Left ventricle myocardium inferior (tissue), 1 donor: Measurements from ENCODE around the gene NHS. TPM values are rescaled to one million over a fixed set of nuclear protein-coding genes. Genes with fewer than 3 reads are reported as not detected.

Experiments used
- DNase-seq: peaks from one replicate; pipeline ENCODE4 v3.0.0-alpha.2; 2020
- H3K27ac ChIP-seq: fragments of 200-600 bp; replicated peaks from 2 replicates; pipeline ENCODE4 v1.8.0; 2021
- H3K27me3 ChIP-seq: fragments of 200-600 bp; 2 replicates; pipeline ENCODE4 v1.8.0; 2021; ENCODE audit warnings: low read depth
- H3K36me3 ChIP-seq: fragments of 200-600 bp; 2 replicates; pipeline ENCODE4 v1.8.0; 2021
- H3K4me1 ChIP-seq: fragments of 200-600 bp; 2 replicates; pipeline ENCODE4 v1.8.0; 2021
- H3K4me3 ChIP-seq: fragments of 200-600 bp; 2 replicates; pipeline ENCODE4 v1.8.0; 2021; ENCODE audit warnings: mild to moderate bottlenecking, moderate library complexity
- H3K9me3 ChIP-seq: fragments of 200-600 bp; replicated peaks from 2 replicates; pipeline ENCODE4 v1.8.0; 2021
- CTCF ChIP-seq: fragments of 200-600 bp; IDR thresholded peaks from 2 replicates; pipeline ENCODE4 v1.8.0; 2021; ENCODE audit warnings: antibody characterized with exemption, mild to moderate bottlenecking, borderline replicate concordance
- intact Hi-C: fragments of 100-400 bp; cut with micrococcal nuclease; formaldehyde crosslinking; loops from one replicate; pipeline ENCODE4 v1.11.0; 2022
- total RNA-seq: library from RNA; stranded (reverse); fragmentation: NEBNext Ultra II Directional; extraction: Animal tissue kit (Norgen Biotek cat#: 25700); gene quantifications from one replicate; pipeline ENCODE4 v1.2.1, GENCODE V29; 2021
- donor health status: DM: no; HTN: yes; CAD: no; lungs with severe emphysema.

NHS gene
- total RNA-seq, 1 donor from 2014 or later, result 1.0 TPM

- Histone ChIP-seq H3K4me3 (no peak overlapping the region), H3K4me1 (peaks cover 21% of the 10 kb centered on the region), H3K27ac (no peak overlapping the region), H3K9me3 (no peaks in the 10 kb centered on the region), H3K27me3 (no peaks in the 10 kb centered on the region), H3K36me3 (no peaks in the 10 kb centered on the region)
- DNase-seq, result no peak
- intact Hi-C loops, result no loop called here
- TF ChIP-seq CTCF, result no peak
These were observed 365.4 kb downstream of the NHS start for GRCh38 chrX:17740137-17741122.

- no peak overlapping the region for H3K4me3 ChIP-seq
These were observed 366.1 kb downstream of the NHS start for GRCh38 chrX:17741123-17741511.

DNA sequence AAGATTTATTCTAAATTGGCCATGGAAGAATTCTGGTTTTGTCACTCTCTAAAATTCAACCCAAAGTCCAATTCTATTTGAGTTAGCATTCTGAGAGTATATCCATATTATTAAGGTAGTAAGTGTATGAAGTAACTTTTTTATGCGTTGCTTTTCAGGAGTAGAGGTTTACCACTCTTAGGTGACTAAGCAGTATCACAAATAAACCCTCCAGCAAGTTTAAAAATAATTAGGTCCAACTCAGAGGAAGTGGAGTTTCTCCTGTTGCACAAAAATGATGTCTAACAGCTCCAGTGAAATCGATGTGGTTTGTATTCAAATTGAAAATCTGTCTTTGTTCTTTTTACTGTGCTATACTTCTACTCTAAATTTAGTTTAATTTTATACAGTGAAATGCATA is 368.9 kb downstream of the NHS start:
- Histone ChIP-seq H3K9me3 (no peaks in the 10 kb centered on the region), H3K4me1 (peaks cover 15% of the 10 kb centered on the region), H3K4me3 (no peak overlapping the region), H3K27ac (no peak overlapping the region), H3K36me3 (no peaks in the 10 kb centered on the region), H3K27me3 (no peaks in the 10 kb centered on the region)
- no peak for DNase-seq
- intact Hi-C loops, result no loop called here
- no peak for TF ChIP-seq CTCF

More at GRCh38 chrX:17741123-17741511, 366.1 kb downstream of the NHS start:
- intact Hi-C loops, result no loop called here
- no peak for DNase-seq
- Histone ChIP-seq H3K27me3 (no peaks in the 10 kb centered on the region), H3K4me1 (peaks cover 21% of the 10 kb centered on the region), H3K9me3 (no peaks in the 10 kb centered on the region), H3K36me3 (no peaks in the 10 kb centered on the region), H3K27ac (no peak overlapping the region)
- no peak for TF ChIP-seq CTCF

DNA sequence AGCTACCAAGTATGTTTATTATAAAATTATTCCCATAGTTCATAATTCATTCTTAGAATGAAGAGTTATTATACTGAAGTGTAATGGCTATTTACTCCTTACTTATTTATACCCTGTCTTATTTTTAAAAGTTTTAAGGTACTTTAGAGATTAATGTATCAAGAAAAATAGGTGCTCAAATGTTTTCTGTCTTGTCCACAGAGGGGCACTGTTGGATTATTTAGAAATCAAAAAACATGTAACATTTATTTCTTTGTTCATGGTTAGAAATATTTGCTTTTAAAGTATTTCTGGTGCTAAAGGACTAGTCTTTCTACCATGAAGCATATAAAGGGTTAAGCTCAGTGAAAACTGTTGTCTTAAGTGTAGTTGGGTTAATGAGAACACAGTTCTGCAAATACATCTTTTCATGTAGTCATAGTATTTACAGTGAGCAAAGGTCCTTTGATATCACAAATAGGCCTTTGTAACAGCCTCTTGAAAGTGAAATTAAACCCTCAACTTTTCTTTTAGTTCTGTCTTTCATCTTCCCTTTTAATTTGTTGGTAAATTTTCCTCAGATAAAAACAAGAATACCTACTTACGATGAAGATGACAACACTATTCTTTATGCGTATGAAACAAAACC is 370.0 kb downstream of the NHS start:
- intact Hi-C loops, result no loop called here
- H3K4me1 ChIP-seq, result peaks cover 9% of the 10 kb centered on the region
- H3K9me3 ChIP-seq, result no peaks in the 10 kb centered on the region
- TF ChIP-seq CTCF, result peak; percentile 48
- peaks cover 3% of the 10 kb centered on the region for H3K36me3 ChIP-seq
- H3K27ac ChIP-seq, result no peak overlapping the region
- no peak for DNase-seq
- no peaks in the 10 kb centered on the region for H3K27me3 ChIP-seq
- H3K4me3 ChIP-seq, result no peak overlapping the region

GRCh38 chrX:17747692-17748091 is 372.7 kb downstream of the NHS start:
- Histone ChIP-seq H3K4me1 (peaks cover 18% of the 10 kb centered on the region), H3K27me3 (no peaks in the 10 kb centered on the region), H3K36me3 (peaks cover 12% of the 10 kb centered on the region), H3K9me3 (no peaks in the 10 kb centered on the region), H3K27ac (no peak overlapping the region), H3K4me3 (no peak overlapping the region)
- intact Hi-C loops, result no loop called here
- DNase-seq, result no peak
- no peak for TF ChIP-seq CTCF
